T-helper 2 cell treated with Interferon-gamma antibody and Interleukin-4, amounts not matched to agents 5 μg/mL and 100 μg/mL, for 36 hours (primary cell): ENCODE measurements around the gene CACNB4.

ENCODE experiments used
- DNase-seq: peaks from one replicate; pipeline ENCODE4 v3.0.0; 2021; ENCODE audit warnings: low spot score
- H3K27ac Mint-ChIP-seq: one replicate; pipeline ENCODE4 v1.8.0; 2021; ENCODE audit warnings: mild to moderate bottlenecking, mixed read lengths
- H3K27me3 Mint-ChIP-seq: one replicate; pipeline ENCODE4 v1.8.0; 2021; ENCODE audit warnings: low read depth, mixed read lengths
- H3K36me3 Mint-ChIP-seq: one replicate; pipeline ENCODE4 v1.8.0; 2021; ENCODE audit warnings: low read depth, mixed read lengths
- H3K4me1 Mint-ChIP-seq: one replicate; pipeline ENCODE4 v1.8.0; 2021; ENCODE audit warnings: low read depth, mixed read lengths
- H3K4me3 Mint-ChIP-seq: one replicate; pipeline ENCODE4 v1.8.0; 2022; ENCODE audit warnings: mild to moderate bottlenecking, moderate library complexity, mixed read lengths
- H3K9me3 Mint-ChIP-seq: one replicate; pipeline ENCODE4 v1.8.0; 2021; ENCODE audit warnings: mixed read lengths

The CACNB4 gene

DNA sequence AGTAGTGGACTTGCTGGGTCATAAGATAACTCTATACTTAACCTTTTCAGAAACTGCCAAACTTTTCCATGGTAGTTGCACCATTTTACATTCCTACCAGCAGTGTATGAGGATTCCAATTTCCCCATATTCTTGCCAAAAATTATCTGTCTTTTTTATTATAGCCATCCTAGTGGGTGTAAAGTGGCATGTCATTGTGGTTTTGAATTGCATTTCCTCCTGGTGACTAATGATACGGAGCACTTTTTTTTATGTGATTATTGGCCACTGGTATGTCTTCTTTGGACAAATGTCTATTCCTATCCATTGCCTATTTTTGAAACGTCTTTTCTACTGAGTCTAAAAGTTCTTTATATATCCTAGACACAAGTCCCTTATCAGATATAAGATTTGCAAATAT lies 44.3 kb downstream of the CACNB4 start:
- Mint-ChIP-seq H3K27me3 (peaks cover 4% of the 10 kb centered on the region), H3K9me3 (no peaks in the 10 kb centered on the region), H3K36me3 (no peaks in the 10 kb centered on the region), H3K4me3 (no peak overlapping the region), H3K4me1 (no peaks in the 10 kb centered on the region), H3K27ac (no peak overlapping the region)
- DNase-seq = no peak

DNA sequence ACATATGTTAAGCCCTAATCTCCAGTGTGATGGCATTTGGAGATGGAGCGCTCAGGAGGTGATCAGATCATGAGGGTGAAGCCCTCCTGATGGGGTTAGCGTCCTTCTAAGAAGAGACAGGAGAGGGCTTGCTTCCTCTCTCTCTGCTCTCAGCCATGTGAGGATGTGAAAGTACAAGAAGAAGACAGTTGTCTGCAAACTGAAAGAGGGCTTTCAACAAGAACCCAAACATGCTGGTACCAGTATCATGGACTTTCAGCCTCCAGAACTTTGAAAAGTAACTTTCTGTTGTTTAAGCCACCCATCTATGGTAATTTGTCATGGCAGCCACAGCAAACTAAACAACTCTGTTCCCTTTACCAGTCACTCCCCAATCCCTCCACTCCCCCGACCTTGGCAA lies 47.4 kb downstream of the CACNB4 start:
- Mint-ChIP-seq H3K4me1 (no peaks in the 10 kb centered on the region), H3K27ac (no peak overlapping the region), H3K27me3 (peaks cover 5% of the 10 kb centered on the region), H3K4me3 (no peak overlapping the region), H3K36me3 (no peaks in the 10 kb centered on the region), H3K9me3 (no peaks in the 10 kb centered on the region)
- DNase-seq = no peak

DNA sequence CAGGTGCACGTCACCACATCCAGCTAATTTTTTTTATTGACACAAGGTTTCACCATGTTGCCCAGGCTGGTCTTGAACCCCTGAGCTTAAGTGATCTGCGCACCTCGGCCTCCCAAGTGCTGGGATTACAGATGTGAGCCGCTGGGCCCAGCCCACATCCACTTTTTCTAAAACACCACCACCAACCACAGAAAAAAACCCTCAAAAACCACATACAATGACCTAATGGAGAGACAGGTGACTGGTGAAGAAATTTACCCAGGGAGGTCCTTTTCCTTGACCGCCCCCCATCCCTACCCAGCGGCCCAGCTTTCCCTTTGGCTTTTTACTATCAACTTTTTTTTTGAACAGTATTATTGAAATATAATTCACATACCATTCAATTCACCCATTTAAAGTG lies 47.9 kb downstream of the CACNB4 start:
- Mint-ChIP-seq H3K36me3 (no peaks in the 10 kb centered on the region), H3K27ac (no peak overlapping the region), H3K4me1 (no peaks in the 10 kb centered on the region), H3K9me3 (no peaks in the 10 kb centered on the region), H3K4me3 (no peak overlapping the region), H3K27me3 (peaks cover 9% of the 10 kb centered on the region)
- DNase-seq = no peak

DNA sequence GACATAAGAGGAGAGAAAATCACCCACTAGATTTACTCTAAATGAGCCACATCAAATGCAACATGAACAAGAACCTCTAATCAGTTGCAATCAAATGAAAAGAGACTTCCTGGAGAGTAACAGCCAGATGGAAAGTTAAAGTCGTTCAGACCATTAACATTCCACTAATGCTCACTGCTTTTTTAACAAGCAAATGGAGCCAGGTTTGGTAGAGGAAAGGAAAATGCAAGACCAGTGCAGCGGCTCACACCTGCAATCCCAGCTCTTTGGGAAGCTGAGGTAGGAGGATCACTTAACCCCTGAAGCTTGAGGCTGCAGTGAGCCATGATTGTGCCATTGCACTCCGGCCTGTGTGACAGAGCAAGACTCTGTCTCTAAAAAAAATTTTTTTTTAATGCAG lies 48.5 kb downstream of the CACNB4 start:
- Mint-ChIP-seq H3K27me3 (peaks cover 11% of the 10 kb centered on the region), H3K27ac (no peak overlapping the region), H3K4me3 (no peak overlapping the region), H3K36me3 (no peaks in the 10 kb centered on the region), H3K4me1 (no peaks in the 10 kb centered on the region), H3K9me3 (no peaks in the 10 kb centered on the region)
- DNase-seq = no peak

DNA sequence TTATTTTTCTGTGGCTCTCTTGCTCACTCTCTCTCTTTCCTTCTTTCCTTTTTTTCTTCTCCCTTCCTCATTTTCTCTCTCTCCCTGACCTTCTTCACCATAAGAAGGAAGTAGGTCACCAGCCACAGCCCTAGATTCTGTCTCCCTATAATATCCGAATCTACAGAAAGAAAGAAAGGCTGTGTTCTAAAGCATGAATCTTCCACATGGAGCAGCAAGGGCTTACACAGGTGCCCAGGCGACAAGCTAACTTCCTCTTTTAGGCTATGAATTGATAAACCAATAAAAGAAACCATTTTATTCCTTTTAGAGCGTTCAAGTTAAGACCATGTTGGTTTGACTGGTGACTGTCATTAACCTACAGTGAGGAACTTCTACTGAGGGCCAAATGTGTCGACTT lies 49.3 kb downstream of the CACNB4 start:
- no peaks in the 10 kb centered on the region for H3K9me3 Mint-ChIP-seq
- no peaks in the 10 kb centered on the region for H3K4me1 Mint-ChIP-seq
- peaks cover 11% of the 10 kb centered on the region for H3K27me3 Mint-ChIP-seq
- no peak overlapping the region for H3K27ac Mint-ChIP-seq
- H3K36me3 Mint-ChIP-seq = no peaks in the 10 kb centered on the region
- no peak for DNase-seq
- H3K4me3 Mint-ChIP-seq = no peak overlapping the region

DNA sequence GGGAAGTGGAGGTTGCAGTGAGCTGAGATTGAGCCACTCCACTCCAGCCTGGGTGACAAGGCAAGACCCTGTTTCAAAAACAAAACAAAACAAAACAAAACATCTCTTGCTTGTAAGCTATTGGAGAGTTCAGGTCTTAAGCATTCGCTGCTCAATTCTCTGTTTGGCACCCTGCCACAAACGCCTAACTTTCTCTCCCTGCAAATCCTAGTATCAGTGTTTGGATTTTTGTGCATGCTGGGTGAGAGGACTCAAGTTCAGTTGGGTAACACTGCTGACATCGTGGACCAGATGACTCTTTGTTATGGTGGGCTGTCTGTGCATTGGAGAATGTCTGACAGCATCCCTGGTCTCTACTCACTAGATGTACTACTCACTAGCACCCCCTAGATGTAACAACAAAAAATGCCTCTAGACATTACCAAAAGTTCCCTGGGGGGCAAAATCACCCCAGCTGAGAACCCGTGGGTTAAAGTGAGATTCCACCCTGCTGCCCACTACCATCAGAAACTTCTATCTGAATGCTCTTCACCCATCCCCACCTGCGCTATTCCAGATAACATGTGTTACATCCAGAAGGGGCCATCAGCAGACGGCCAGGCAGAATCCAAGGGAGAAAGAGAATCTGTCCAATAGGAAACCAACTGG lies 50.9 kb downstream of the CACNB4 start:
- Mint-ChIP-seq H3K27ac (no peak overlapping the region), H3K4me1 (no peaks in the 10 kb centered on the region), H3K9me3 (no peaks in the 10 kb centered on the region), H3K36me3 (no peaks in the 10 kb centered on the region), H3K4me3 (no peak overlapping the region), H3K27me3 (peaks cover 11% of the 10 kb centered on the region)
- DNase-seq = no peak

DNA sequence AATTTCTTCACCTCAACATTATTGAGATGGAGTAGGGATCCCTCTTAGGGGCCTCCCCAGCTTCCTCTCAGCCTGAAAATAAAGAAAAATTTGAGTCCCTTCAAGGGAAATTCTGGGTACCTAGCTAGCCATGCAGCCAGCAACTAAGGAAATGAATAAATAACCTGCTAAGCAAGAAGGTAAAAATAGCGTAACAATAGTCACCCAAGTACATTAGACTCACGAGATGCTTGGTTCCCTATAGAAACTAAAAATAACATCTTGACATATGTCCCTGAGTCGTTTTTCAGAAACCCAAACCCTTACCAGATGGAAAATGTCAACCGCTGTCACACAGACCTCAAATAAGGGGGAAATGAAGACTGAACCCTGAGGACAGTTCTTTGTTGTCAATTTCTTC lies 51.9 kb downstream of the CACNB4 start:
- Mint-ChIP-seq H3K4me1 (no peaks in the 10 kb centered on the region), H3K27me3 (peaks cover 11% of the 10 kb centered on the region), H3K27ac (no peak overlapping the region), H3K4me3 (no peak overlapping the region), H3K36me3 (no peaks in the 10 kb centered on the region), H3K9me3 (no peaks in the 10 kb centered on the region)
- no peak for DNase-seq

DNA sequence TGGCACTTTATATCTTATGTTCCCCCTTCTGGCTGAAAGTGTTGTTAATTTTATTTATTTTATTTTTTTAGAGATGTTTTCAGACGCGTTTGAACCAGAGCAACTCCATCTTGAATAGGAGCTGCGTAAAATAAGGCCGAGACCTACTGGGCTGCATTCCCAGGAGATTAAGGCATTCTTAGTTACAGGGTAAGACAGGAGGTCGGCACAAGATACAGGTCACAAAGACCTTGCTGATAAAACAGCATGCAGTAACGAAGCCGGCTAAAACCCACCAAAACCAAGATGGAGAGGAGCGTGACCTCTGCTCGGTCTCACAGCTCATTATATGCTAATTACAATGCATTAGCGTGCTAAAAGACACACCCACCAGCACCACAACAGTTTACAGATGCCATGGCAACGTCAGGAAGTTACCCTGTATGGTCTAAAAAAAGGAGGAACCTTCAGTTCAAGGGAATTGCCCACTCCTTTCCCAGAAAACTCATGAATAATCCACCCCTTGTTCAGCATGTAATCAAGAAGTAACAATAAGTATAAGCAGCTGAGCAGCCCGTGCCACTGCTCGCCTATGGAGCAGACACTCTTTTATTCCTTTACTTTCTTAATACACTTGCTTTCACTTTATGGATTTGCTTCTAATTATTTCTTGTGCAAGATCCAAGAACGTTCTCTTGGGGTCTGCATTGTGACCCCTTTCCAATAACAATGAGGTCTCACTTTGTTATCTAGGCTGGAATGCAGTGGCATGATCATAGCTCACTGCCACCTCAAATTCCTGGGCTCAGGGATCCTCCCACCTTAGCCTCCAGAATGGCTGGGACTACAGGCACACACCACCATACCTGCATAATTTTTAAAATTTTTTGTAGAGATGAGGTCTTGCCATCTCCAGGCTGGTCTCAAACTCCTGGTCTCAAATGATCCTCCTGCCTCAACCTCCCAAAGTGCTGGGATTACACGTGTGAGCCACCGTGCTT lies 55.9 kb downstream of the CACNB4 start:
- Mint-ChIP-seq H3K36me3 (no peaks in the 10 kb centered on the region), H3K4me1 (no peaks in the 10 kb centered on the region), H3K27me3 (peaks cover 10% of the 10 kb centered on the region), H3K27ac (no peak overlapping the region), H3K9me3 (no peaks in the 10 kb centered on the region), H3K4me3 (no peak overlapping the region)
- DNase-seq = no peak

DNA sequence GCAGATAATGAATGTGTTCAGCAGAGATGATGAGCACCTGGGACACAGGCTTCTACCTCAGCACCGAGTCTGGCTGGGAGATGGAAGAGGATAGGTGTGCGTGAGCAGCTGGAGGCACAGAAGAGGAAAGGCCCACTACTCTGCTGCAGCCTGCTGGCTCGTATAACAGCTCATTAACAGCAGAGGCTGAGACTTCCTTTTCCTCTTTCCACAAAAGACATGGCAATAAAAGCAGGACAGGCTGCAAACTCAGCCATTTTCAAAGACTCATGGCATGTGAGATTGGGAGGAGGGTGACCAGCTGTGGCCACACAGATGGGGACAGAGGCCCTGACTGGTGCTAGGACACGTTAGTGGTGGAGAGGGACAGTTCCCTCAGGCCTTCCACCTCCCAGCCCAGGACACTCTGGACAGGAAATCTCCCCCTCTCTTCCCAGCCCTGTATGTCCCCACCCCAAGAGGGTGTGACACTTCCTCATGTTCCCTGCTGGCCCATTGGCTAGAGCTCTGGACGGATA lies 60.3 kb downstream of the CACNB4 start:
- H3K36me3 Mint-ChIP-seq = no peaks in the 10 kb centered on the region
- H3K27me3 Mint-ChIP-seq = peaks cover 2% of the 10 kb centered on the region
- no peak overlapping the region for H3K27ac Mint-ChIP-seq
- no peaks in the 10 kb centered on the region for H3K9me3 Mint-ChIP-seq
- no peak overlapping the region for H3K4me3 Mint-ChIP-seq
- DNase-seq = no peak
- H3K4me1 Mint-ChIP-seq = no peaks in the 10 kb centered on the region

DNA sequence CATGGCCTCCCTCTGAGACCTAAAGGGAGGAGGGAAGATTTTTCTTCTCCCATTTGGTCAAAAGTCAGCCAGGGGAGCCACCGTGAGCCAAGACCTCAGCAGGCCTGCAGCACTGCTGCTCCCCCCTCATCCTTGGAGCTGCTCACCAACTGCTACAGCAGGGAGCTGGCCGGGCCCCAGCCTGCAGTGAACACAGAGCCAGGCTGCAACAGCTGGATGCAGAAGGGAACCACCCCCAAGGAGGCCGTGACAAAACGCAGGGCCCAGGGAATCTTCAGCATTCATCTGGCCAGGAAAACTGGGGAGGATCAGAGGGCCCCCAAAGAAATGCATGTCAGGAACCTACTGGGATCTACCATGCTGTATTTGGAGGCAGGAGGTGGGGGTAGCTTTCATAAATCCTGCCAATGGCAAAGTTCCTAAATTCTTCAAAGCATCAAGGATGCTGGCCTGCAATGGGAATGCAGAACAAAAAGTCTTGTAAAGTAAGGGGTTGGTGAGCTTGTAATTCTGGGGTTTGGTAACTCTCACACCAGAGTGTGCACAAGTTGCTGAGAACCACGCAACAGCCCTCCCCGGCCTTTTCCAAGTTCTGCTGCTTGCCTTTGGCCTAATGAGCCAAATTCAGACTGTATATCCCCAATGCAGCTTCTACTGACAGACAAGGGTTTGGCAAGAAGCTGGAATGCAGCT lies 61.0 kb downstream of the CACNB4 start:
- no peaks in the 10 kb centered on the region for H3K4me1 Mint-ChIP-seq
- H3K27me3 Mint-ChIP-seq = peaks cover 2% of the 10 kb centered on the region
- no peaks in the 10 kb centered on the region for H3K9me3 Mint-ChIP-seq
- no peak overlapping the region for H3K27ac Mint-ChIP-seq
- no peaks in the 10 kb centered on the region for H3K36me3 Mint-ChIP-seq
- no peak for DNase-seq
- no peak overlapping the region for H3K4me3 Mint-ChIP-seq

DNA sequence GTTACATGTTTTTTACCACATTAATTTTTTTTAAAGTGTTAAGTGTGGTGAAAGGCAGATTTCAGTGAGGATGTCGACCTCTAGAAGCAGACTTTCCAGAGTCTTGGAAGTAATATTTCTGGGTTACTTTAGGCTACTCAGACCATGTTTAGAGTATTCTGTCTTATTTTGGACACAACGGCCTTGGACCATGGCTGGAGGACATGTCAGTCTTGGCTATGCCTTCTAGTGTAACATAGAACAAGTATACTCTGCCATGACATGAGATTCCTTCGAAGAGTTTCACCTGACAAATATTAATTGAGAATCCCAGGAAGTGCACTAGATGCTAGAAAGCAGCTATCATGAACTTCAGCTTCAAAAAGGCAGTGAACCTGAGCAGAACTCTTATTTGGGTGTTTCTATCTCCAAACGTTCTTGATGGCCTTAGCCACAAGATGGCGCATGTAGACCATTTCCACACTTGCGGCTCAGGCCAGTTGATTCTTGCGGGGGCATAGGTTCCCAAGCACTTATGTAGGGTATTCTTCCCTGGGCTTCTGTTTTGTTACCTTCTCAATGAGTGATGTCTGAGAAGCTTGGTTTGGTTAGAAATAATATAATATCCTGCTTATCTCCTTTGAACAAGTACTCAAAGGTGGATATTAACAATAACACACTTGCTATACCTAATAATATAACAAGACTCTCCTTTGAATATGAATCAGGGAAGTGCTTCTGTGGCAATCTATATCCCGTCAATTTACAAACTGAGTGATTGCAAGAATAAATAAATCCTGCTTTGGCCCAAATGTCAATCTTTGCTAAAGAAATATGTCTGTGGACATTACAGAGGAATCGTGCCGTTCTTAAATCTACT lies 62.0 kb downstream of the CACNB4 start:
- Mint-ChIP-seq H3K27me3 (peaks cover 2% of the 10 kb centered on the region), H3K4me3 (no peak overlapping the region), H3K4me1 (no peaks in the 10 kb centered on the region), H3K36me3 (no peaks in the 10 kb centered on the region), H3K9me3 (no peaks in the 10 kb centered on the region), H3K27ac (no peak overlapping the region)
- DNase-seq = peak; percentile 36

DNA sequence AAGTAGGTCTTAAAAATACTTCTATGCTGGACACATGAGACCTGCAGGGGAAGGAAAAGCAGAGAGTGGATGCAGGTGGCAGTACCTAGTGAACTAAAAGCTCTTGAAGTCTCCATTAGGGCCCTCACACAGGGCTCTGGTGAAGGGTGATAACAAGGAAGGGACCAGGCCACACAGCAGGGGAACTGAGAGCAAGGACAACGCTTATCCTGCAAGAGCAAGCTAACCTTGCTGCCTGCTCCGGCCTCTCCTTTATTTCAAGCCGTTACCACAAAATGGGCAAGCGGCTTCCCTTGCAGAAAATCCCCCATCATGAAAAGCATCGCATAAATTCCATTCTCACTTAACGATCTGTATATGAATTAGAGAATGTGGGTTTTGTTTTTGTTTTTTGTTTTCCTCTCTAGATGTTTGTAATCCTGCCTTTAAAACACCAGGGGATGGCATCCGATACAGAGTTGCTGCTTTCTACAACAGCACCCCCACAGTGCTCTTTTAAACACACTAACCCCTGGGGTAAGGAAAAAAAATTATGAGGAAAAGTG lies 64.5 kb downstream of the CACNB4 start:
- H3K9me3 Mint-ChIP-seq = no peaks in the 10 kb centered on the region
- no peak overlapping the region for H3K4me3 Mint-ChIP-seq
- H3K4me1 Mint-ChIP-seq = no peaks in the 10 kb centered on the region
- no peak overlapping the region for H3K27ac Mint-ChIP-seq
- no peaks in the 10 kb centered on the region for H3K27me3 Mint-ChIP-seq
- DNase-seq = no peak
- H3K36me3 Mint-ChIP-seq = no peaks in the 10 kb centered on the region
